Hepatocyte (in vitro differentiated cells): ENCODE results near the gene MAP7. TPM values are rescaled to one million over a fixed set of nuclear protein-coding genes. Genes with fewer than 3 reads are reported as not detected.

ENCODE experiments used
- DNase-seq: peaks from one replicate; pipeline ENCODE4 v3.0.0-alpha.2; 2016; ENCODE audit warnings: low spot score
- H2AFZ ChIP-seq: fragments of 200-600 bp; sonication (generic); 2 replicates; pipeline ENCODE4 v1.6.0; 2016; ENCODE audit warnings: antibody characterized with exemption, mild to moderate bottlenecking
- H3K27ac ChIP-seq: fragments of 200-600 bp; sonication (generic); 2 replicates; pipeline ENCODE4 v1.5.1; 2016; ENCODE audit warnings: mild to moderate bottlenecking
- H3K27me3 ChIP-seq: fragments of 200-600 bp; sonication (generic); 2 replicates; pipeline ENCODE4 v1.6.1; 2016
- H3K36me3 ChIP-seq: fragments of 200-600 bp; sonication (generic); replicated peaks from 2 replicates; pipeline ENCODE4 v1.5.1; 2016; ENCODE audit warnings: low read depth; ENCODE audit not compliant: insufficient read depth
- H3K4me1 ChIP-seq: fragments of 200-600 bp; sonication (generic); 2 replicates; pipeline ENCODE4 v1.5.1; 2016; ENCODE audit warnings: mild to moderate bottlenecking, moderate library complexity; ENCODE audit not compliant: insufficient read depth
- H3K4me2 ChIP-seq: fragments of 200-600 bp; sonication (generic); 2 replicates; pipeline ENCODE4 v1.6.0; 2016
- H3K4me3 ChIP-seq: fragments of 200-600 bp; sonication (generic); 2 replicates; pipeline ENCODE4 v1.5.1; 2016; ENCODE audit warnings: mild to moderate bottlenecking
- H3K79me2 ChIP-seq: fragments of 200-600 bp; sonication (generic); 2 replicates; pipeline ENCODE4 v1.6.0; 2017; ENCODE audit warnings: mild to moderate bottlenecking
- H3K9me2 ChIP-seq: fragments of 200-600 bp; sonication (generic); replicated peaks from 2 replicates; pipeline ENCODE4 v1.6.0; 2017; ENCODE audit warnings: mild to moderate bottlenecking; ENCODE audit not compliant: insufficient read depth
- H3K9me3 ChIP-seq: fragments of 200-600 bp; sonication (generic); 2 replicates; pipeline ENCODE4 v1.5.1; 2016; ENCODE audit warnings: low read depth, mild to moderate bottlenecking
- H4K20me1 ChIP-seq: fragments of 200-600 bp; sonication (generic); 2 replicates; pipeline ENCODE4 v1.6.0; 2016; ENCODE audit warnings: mild to moderate bottlenecking; ENCODE audit not compliant: insufficient read depth, poor library complexity, severe bottlenecking
- CTCF ChIP-seq: fragments of 200-600 bp; sonication (generic); IDR thresholded peaks from 2 replicates; pipeline ENCODE4 v1.5.1; 2016; ENCODE audit warnings: antibody characterized with exemption, mild to moderate bottlenecking; ENCODE audit not compliant: poor library complexity
- EZH2 ChIP-seq: fragments of 200-600 bp; sonication (generic); IDR thresholded peaks from 2 replicates; pipeline ENCODE4 v1.6.1; 2016; ENCODE audit warnings: antibody characterized with exemption, mild to moderate bottlenecking, borderline replicate concordance
- EZH2phosphoT487 ChIP-seq: fragments of 200-600 bp; sonication (generic); IDR thresholded peaks from one replicate; pipeline ENCODE4 v1.6.1; 2018; ENCODE audit warnings: antibody characterized with exemption, mild to moderate bottlenecking, low read depth, moderate library complexity; ENCODE audit not compliant: unreplicated experiment, severe bottlenecking
- WGBS: methylation state at CpG from one replicate; pipeline ENCODE4 v1.1.6; 2016; ENCODE audit warnings: low lambda C conversion rate; ENCODE audit errors: missing lambda C conversion rate; 5-methylcytosine and 5-hydroxymethylcytosine counted together
- polyA plus RNA-seq: library from polyadenylated mRNA; unstranded; fragments of >200 nt; fragmentation: Nextera tagmentation; extraction: Ambion mirVana; gene quantifications from 2 replicates; pipeline ENCODE4 v1.2.1, GENCODE V29; 2016
- total RNA-seq: library from RNA; depleted of rRNA; stranded (reverse); fragments of >200 nt; gene quantifications from 2 replicates; pipeline ENCODE4 v1.2.3, GENCODE V29; 2014

The MAP7 gene
- total and polyA plus RNA-seq, 2 experiments from 2014 or later = 13.4 to 22.9 TPM

- H3K9me2 ChIP-seq = no peaks in the 10 kb centered on the region
- no peaks in the 10 kb centered on the region for H4K20me1 ChIP-seq
- no peak for TF ChIP-seq EZH2phosphoT487
- no peak for TF ChIP-seq EZH2
- H3K79me2 ChIP-seq = no peaks in the 10 kb centered on the region
- no peak overlapping the region for H2AFZ ChIP-seq
- no peak for DNase-seq
- no peaks in the 10 kb centered on the region for H3K4me1 ChIP-seq
- H3K27me3 ChIP-seq = no peaks in the 10 kb centered on the region
- no peaks in the 10 kb centered on the region for H3K36me3 ChIP-seq
- H3K27ac ChIP-seq = no peak overlapping the region
- 96% methylated on average over 5 of the region's 5 CpGs for WGBS
- no peak overlapping the region for H3K4me2 ChIP-seq
- no peak overlapping the region for H3K4me3 ChIP-seq
- no peaks in the 10 kb centered on the region for H3K9me3 ChIP-seq
Measured at GRCh38 chr6:136571065-136571464, 20.8 kb upstream of the MAP7 start.

GRCh38 chr6:136568129-136568528, 17.9 kb upstream of the MAP7 start:
- Histone ChIP-seq H3K4me1 (no peaks in the 10 kb centered on the region), H3K36me3 (no peaks in the 10 kb centered on the region), H3K27ac (no peak overlapping the region), H3K4me3 (no peak overlapping the region), H4K20me1 (no peaks in the 10 kb centered on the region), H3K27me3 (no peaks in the 10 kb centered on the region), H2AFZ (no peak overlapping the region), H3K4me2 (no peak overlapping the region), H3K9me3 (no peaks in the 10 kb centered on the region), H3K9me2 (no peaks in the 10 kb centered on the region), H3K79me2 (no peaks in the 10 kb centered on the region)
- TF ChIP-seq EZH2phosphoT487 = no peak
- no peak for TF ChIP-seq CTCF
- no peak for TF ChIP-seq EZH2
- DNase-seq = no peak
- WGBS = 66% methylated on average over 3 of the region's 3 CpGs

GRCh38 chr6:136567688-136568087, 17.5 kb upstream of the MAP7 start:
- H3K27ac ChIP-seq = no peak overlapping the region

GRCh38 chr6:136566851-136567250, 16.6 kb upstream of the MAP7 start:
- H3K9me3 ChIP-seq = no peaks in the 10 kb centered on the region
- H3K4me3 ChIP-seq = no peak overlapping the region
- no peak for TF ChIP-seq EZH2phosphoT487
- no peak for TF ChIP-seq CTCF
- TF ChIP-seq EZH2 = no peak
- no peak overlapping the region for H2AFZ ChIP-seq
- DNase-seq = no peak
- H3K4me1 ChIP-seq = no peaks in the 10 kb centered on the region
- no peak overlapping the region for H3K27ac ChIP-seq
- H3K36me3 ChIP-seq = no peaks in the 10 kb centered on the region
- H3K9me2 ChIP-seq = no peaks in the 10 kb centered on the region
- no peak overlapping the region for H3K4me2 ChIP-seq
- no peaks in the 10 kb centered on the region for H3K79me2 ChIP-seq
- WGBS = 72% methylated on average over 2 of the region's 2 CpGs
- no peaks in the 10 kb centered on the region for H3K27me3 ChIP-seq
- H4K20me1 ChIP-seq = no peaks in the 10 kb centered on the region

More at GRCh38 chr6:136567688-136568087, 17.5 kb upstream of the MAP7 start:
- TF ChIP-seq CTCF (no peak), EZH2 (no peak), EZH2phosphoT487 (no peak)
- Histone ChIP-seq H3K79me2 (no peaks in the 10 kb centered on the region), H3K4me2 (no peak overlapping the region), H4K20me1 (no peaks in the 10 kb centered on the region), H3K4me1 (no peaks in the 10 kb centered on the region), H2AFZ (no peak overlapping the region), H3K9me3 (no peaks in the 10 kb centered on the region), H3K36me3 (no peaks in the 10 kb centered on the region), H3K4me3 (no peak overlapping the region), H3K27me3 (no peaks in the 10 kb centered on the region), H3K9me2 (no peaks in the 10 kb centered on the region)
- WGBS = 93% methylated on average over 4 of the region's 4 CpGs
- no peak for DNase-seq
